Thyroid gland (tissue), 4 donors: Measurements from ENCODE around the gene LCTL. TPM values are rescaled to one million over a fixed set of nuclear protein-coding genes. Genes with fewer than 3 reads are reported as not detected.
A peak's percentile ranks its signal among the peaks of the same experiment; 100 is the strongest.

ENCODE experiments used
- DNase-seq, 2 donors: peaks; one replicate each; pipeline ENCODE4 v3.0.0-alpha.2; 2019
- H3K27ac ChIP-seq, 3 donors: fragments of 200-600 bp; sonication (generic); 1 replicate in 2 of 3; 2 replicates in 1 of 3; pipeline ENCODE4 v1.5.1; 2016 to 2019; ENCODE audit warnings: mild to moderate bottlenecking in 1 of 3, moderate library complexity in 1 of 3
- H3K27me3 ChIP-seq: fragments of 200-600 bp; sonication (generic); one replicate; pipeline ENCODE4 v1.5.1; 2019
- H3K36me3 ChIP-seq, 2 donors: fragments of 200-600 bp; sonication (generic); one replicate each; pipeline ENCODE4 v1.5.1; 2016 to 2019
- H3K4me1 ChIP-seq, 2 donors: fragments of 200-600 bp; sonication (generic); one replicate each; pipeline ENCODE4 v1.5.1; 2017 to 2019
- H3K4me3 ChIP-seq, 3 donors: fragments of 200-600 bp; sonication (generic); replicated peaks in 1 of 3; 1 replicate in 2 of 3; 2 replicates in 1 of 3; pipeline ENCODE4 v1.5.1; 2016; ENCODE audit warnings: mild to moderate bottlenecking in 1 of 3
- H3K9me3 ChIP-seq: fragments of 200-600 bp; sonication (generic); one replicate; pipeline ENCODE4 v1.5.1; 2017
- CTCF ChIP-seq, 6 experiments: fragments of 200-600 bp in 3 of 6; fragments of 450-650 bp in 3 of 6; sonication (generic) in 3 of 6; IDR thresholded peaks; one replicate each; pipeline ENCODE4 v1.5.1; 2016 to 2019; ENCODE audit warnings: antibody characterized with exemption in 6 of 6, mild to moderate bottlenecking in 2 of 6, inconsistent platforms in 1 of 6, moderate library complexity in 1 of 6
- POLR2A ChIP-seq, 2 donors: fragments of 450-650 bp; IDR thresholded peaks; one replicate each; pipeline ENCODE4 v1.6.1; 2017; ENCODE audit warnings: antibody characterized with exemption in 2 of 2, mild to moderate bottlenecking in 2 of 2, moderate library complexity in 1 of 2
- WGBS, 2 donors: methylation state at CpG; one replicate each; pipeline ENCODE4 v1.1.5; 2017; 5-methylcytosine and 5-hydroxymethylcytosine counted together
- intact Hi-C: fragments of 100-400 bp; cut with DNase I; formaldehyde crosslinking; loops from one replicate; pipeline ENCODE4 v1.15.1; 2023
- total RNA-seq, 4 donors: library from RNA; depleted of rRNA; stranded (reverse); fragments of >200 nt; gene quantifications; one replicate each; pipeline ENCODE4 v1.2.3, GENCODE V29; 2016

LCTL gene
- total RNA-seq, 4 donors from 2014 or later = not detected

- Histone ChIP-seq H3K9me3 (no peaks in the 10 kb centered on the region), H3K27ac (peak overlapping the region; percentile 69 to 80 (median 79)), H3K36me3 (no peaks in the 10 kb centered on the region), H3K4me3 (no peak overlapping the region), H3K27me3 (no peaks in the 10 kb centered on the region), H3K4me1 (peaks cover 8 to 17% of the 10 kb centered on the region in 2 donors)
- peak in 1 of 2 donors; percentile 66 for TF ChIP-seq POLR2A (IDR thresholded peaks at IDR 0.05)
- TF ChIP-seq CTCF (IDR thresholded peaks at IDR 0.05) = peak in 3 of 6 experiments; percentile 24 to 42 (median 33)
- intact Hi-C loops = no loop called here
- DNase-seq = peak; percentile 90 to 92
- WGBS, 2 donors = 45 to 56% methylated on average over 9 to 13 of the region's 13 CpGs
Observed at GRCh38 chr15:66611257-66612053, 45.7 kb upstream of the LCTL start.

GRCh38 chr15:66609876-66610275 is 44.1 kb upstream of the LCTL start:
- Histone ChIP-seq H3K27me3 (no peaks in the 10 kb centered on the region), H3K9me3 (no peaks in the 10 kb centered on the region), H3K36me3 (no peaks in the 10 kb centered on the region), H3K4me3 (no peak overlapping the region), H3K4me1 (peaks cover 8 to 15% of the 10 kb centered on the region in 2 donors), H3K27ac (peak overlapping the region in 1 of 3 donors; percentile 80)
- intact Hi-C loops = no loop called here
- WGBS, 2 donors = 77 to 92% methylated on average over 5 of the region's 5 CpGs
- DNase-seq = no peak
- TF ChIP-seq CTCF (IDR thresholded peaks at IDR 0.05) (no peak), POLR2A (IDR thresholded peaks at IDR 0.05) (no peak)

- H3K4me3 ChIP-seq = no peak overlapping the region
- peaks cover 8 to 10% of the 10 kb centered on the region in 2 donors for H3K4me1 ChIP-seq
- DNase-seq = no peak
- no peak overlapping the region for H3K27ac ChIP-seq
- WGBS, 2 donors = 94 to 99% methylated on average over 2 of the region's 2 CpGs
- TF ChIP-seq CTCF (IDR thresholded peaks at IDR 0.05) (no peak), POLR2A (IDR thresholded peaks at IDR 0.05) (no peak)
- H3K27me3 ChIP-seq = no peaks in the 10 kb centered on the region
- H3K9me3 ChIP-seq = no peaks in the 10 kb centered on the region
- intact Hi-C loops = no loop called here
- H3K36me3 ChIP-seq = no peaks in the 10 kb centered on the region
Observed at GRCh38 chr15:66608881-66609280, 43.1 kb upstream of the LCTL start.

GRCh38 chr15:66608159-66608558 is 42.4 kb upstream of the LCTL start:
- no peak for TF ChIP-seq CTCF (IDR thresholded peaks at IDR 0.05)
- no peak for TF ChIP-seq POLR2A (IDR thresholded peaks at IDR 0.05)
- no peak for DNase-seq
- H3K27ac ChIP-seq = no peak overlapping the region
- intact Hi-C loops = no loop called here
- H3K9me3 ChIP-seq = no peaks in the 10 kb centered on the region
- no peaks in the 10 kb centered on the region for H3K36me3 ChIP-seq
- WGBS, 2 donors = 86 to 89% methylated on average over 3 of the region's 3 CpGs
- H3K4me3 ChIP-seq = no peak overlapping the region
- peaks cover 8 to 10% of the 10 kb centered on the region in 2 donors for H3K4me1 ChIP-seq
- H3K27me3 ChIP-seq = no peaks in the 10 kb centered on the region
